MCF 10A (cell line): Measurements from ENCODE around the gene STX1B. TPM values are rescaled to one million over a fixed set of nuclear protein-coding genes. Genes with fewer than 3 reads are reported as not detected.
A peak's percentile ranks its signal among the peaks of the same experiment; 100 is the strongest.
"Not testable (repeated sequence)": the region's sequence is repeated elsewhere in the genome, so short reads cannot be mapped to it uniquely, and the experiment has no call there.

Experiments used
- BruUV-seq: library from RNA; stranded (reverse); fragments of 400-500 nt; replicated peaks from 2 replicates; lab custom pipeline; 2021; lab: Mats Ljungman, UMichigan
- CTCF ChIA-PET: fragments of 300-600 bp; sonication (Branson Sonifier 250); formaldehyde crosslinking; extraction: SDS; loops from one replicate; lab custom pipeline; 2021; ENCODE audit warnings: antibody characterized with exemption, inconsistent platforms; lab: Yijun Ruan, JAX
- POLR2A ChIA-PET: fragments of 300-600, 350-650 bp; sonication (Branson Sonifier 250); formaldehyde crosslinking; extraction: SDS; loops from one replicate; lab custom pipeline; 2020; ENCODE audit warnings: antibody characterized with exemption, inconsistent platforms; lab: Yijun Ruan, JAX
- DNase-seq: peaks from one replicate; pipeline ENCODE4 v3.0.0-alpha.2; 2018; ENCODE audit not compliant: unreplicated experiment
- H3K27ac Mint-ChIP-seq: one replicate; pipeline ENCODE4 v1.8.0; 2022; ENCODE audit warnings: mild to moderate bottlenecking, low read depth, mixed read lengths; ENCODE audit not compliant: unreplicated experiment
- H3K27me3 Mint-ChIP-seq: one replicate; pipeline ENCODE4 v1.8.0; 2022; ENCODE audit warnings: mixed read lengths; ENCODE audit not compliant: insufficient read depth, unreplicated experiment
- H3K36me3 Mint-ChIP-seq: one replicate; pipeline ENCODE4 v1.8.0; 2022; ENCODE audit warnings: mild to moderate bottlenecking, moderate library complexity, mixed read lengths; ENCODE audit not compliant: insufficient read depth, unreplicated experiment
- H3K4me1 Mint-ChIP-seq: one replicate; pipeline ENCODE4 v1.8.0; 2022; ENCODE audit warnings: mixed read lengths; ENCODE audit not compliant: insufficient read depth, unreplicated experiment
- H3K4me3 Mint-ChIP-seq: one replicate; pipeline ENCODE4 v1.8.0; 2022; ENCODE audit warnings: mild to moderate bottlenecking, moderate library complexity, mixed read lengths; ENCODE audit not compliant: unreplicated experiment
- H3K9me3 Mint-ChIP-seq: one replicate; pipeline ENCODE4 v1.8.0; 2022; ENCODE audit warnings: mixed read lengths; ENCODE audit not compliant: unreplicated experiment
- intact Hi-C: fragments of 100-400 bp; cut with micrococcal nuclease; formaldehyde crosslinking; loops from 2 replicates; pipeline ENCODE4 v1.14.1; 2022
- total RNA-seq: library from RNA; stranded (reverse); gene quantifications from 2 replicates; pipeline ENCODE4 v1.2.3, GENCODE V29; 2022
- TF ChIP-seq, protein P1 (sequence below): fragments of 200-600 bp; IDR thresholded peaks from one replicate; pipeline ENCODE4 v1.8.0; 2022; ENCODE audit warnings: antibody characterized with exemption, mild to moderate bottlenecking; ENCODE audit not compliant: unreplicated experiment

The STX1B gene
- total RNA-seq, 1 experiment from 2014 or later = 0.42 TPM

DNA sequence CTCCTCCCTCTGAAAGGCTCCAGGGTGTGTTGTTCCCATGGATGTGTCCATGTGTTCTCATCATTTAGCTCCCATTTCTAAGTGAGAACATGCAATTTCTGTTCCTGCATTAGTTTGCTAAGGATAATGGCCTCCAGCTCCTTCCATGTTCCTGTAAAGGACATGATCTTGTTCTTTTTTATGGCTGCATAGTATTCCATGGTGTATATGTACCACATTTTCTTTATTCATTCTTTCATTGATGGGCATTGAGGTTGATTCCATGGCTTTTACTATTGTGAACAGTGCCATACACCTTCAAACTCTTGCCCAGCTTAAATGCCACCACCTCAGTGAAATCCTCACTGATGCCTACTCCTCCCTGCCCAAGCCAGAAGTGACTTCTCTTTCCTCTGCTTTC lies 66.1 kb downstream of the STX1B start:
- POLR2A ChIA-PET = interaction anchor here (0.6 to 1.0 kb wide), 2 partner anchors 11 to 196 kb away, joined by 3 read pairs; no protein-coding TSS in a partner anchor
- no TSS peak for BruUV-seq

DNA sequence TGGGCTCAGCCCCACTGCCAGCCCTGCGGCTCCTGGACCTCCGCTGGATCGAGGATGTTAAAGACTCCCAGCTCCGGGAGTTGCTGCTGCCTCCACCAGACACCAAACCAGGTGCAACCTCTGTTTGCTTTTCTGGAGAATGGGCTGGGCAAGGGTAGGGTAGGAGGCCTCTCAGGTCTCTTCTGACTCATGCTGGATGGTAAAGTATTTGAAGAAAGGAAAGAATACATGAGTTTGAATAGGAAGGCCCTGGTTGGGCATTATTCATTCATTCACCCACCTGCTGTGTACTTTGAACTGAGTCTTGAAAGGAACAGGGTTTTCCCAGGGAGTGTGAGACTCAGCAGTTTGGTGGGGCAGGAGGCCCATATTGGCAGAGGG lies 68.0 kb downstream of the STX1B start:
- no peak for DNase-seq
- intact Hi-C loops = loop anchor here (1.0 to 10.0 kb wide), 3 partner anchors 19 to 158 kb away; partner anchors contain the start of genes FBXL19 and ZNF629
- Mint-ChIP-seq H3K4me1 (peaks cover 21% of the 10 kb centered on the region), H3K27ac (no peak overlapping the region), H3K27me3 (no peaks in the 10 kb centered on the region), H3K36me3 (peaks cover 63% of the 10 kb centered on the region), H3K4me3 (no peak overlapping the region), H3K9me3 (no peaks in the 10 kb centered on the region)
- TF ChIP-seq, protein P1, sequence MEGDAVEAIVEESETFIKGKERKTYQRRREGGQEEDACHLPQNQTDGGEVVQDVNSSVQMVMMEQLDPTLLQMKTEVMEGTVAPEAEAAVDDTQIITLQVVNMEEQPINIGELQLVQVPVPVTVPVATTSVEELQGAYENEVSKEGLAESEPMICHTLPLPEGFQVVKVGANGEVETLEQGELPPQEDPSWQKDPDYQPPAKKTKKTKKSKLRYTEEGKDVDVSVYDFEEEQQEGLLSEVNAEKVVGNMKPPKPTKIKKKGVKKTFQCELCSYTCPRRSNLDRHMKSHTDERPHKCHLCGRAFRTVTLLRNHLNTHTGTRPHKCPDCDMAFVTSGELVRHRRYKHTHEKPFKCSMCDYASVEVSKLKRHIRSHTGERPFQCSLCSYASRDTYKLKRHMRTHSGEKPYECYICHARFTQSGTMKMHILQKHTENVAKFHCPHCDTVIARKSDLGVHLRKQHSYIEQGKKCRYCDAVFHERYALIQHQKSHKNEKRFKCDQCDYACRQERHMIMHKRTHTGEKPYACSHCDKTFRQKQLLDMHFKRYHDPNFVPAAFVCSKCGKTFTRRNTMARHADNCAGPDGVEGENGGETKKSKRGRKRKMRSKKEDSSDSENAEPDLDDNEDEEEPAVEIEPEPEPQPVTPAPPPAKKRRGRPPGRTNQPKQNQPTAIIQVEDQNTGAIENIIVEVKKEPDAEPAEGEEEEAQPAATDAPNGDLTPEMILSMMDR = no peak
- BruUV-seq = no TSS peak
- POLR2A ChIA-PET = interaction anchor here (0.7 to 3.3 kb wide), 12 partner anchors 7 to 511 kb away, joined by 3 to 34 read pairs (median 5); partner anchors contain the start of genes BCL7C, CTF1, ORAI3 and PHKG2
- CTCF ChIA-PET = interaction anchor here (0.6 to 6.2 kb wide), 34 partner anchors 10 to 510 kb away, joined by 3 to 67 read pairs (median 5); partner anchors contain the start of genes BCL7C and FBXL19

More for the DNA sequence above, 66.1 kb downstream of the STX1B start:
- H3K27me3 Mint-ChIP-seq = no peaks in the 10 kb centered on the region
- peaks cover 53% of the 10 kb centered on the region for H3K36me3 Mint-ChIP-seq
- TF ChIP-seq, protein P1 = no peak
- no peak overlapping the region for H3K4me3 Mint-ChIP-seq
- intact Hi-C loops = loop anchor here (10.0 kb wide), 1 partner anchor 160 kb away; the partner anchor contains the start of gene ZNF629
- CTCF ChIA-PET = interaction anchor here (0.6 to 6.2 kb wide), 6 partner anchors 9 to 199 kb away, joined by 3 to 67 read pairs (median 3); no protein-coding TSS in a partner anchor
- no peak for DNase-seq
- no peaks in the 10 kb centered on the region for H3K9me3 Mint-ChIP-seq
- peaks cover 14% of the 10 kb centered on the region for H3K4me1 Mint-ChIP-seq
- no peak overlapping the region for H3K27ac Mint-ChIP-seq

DNA sequence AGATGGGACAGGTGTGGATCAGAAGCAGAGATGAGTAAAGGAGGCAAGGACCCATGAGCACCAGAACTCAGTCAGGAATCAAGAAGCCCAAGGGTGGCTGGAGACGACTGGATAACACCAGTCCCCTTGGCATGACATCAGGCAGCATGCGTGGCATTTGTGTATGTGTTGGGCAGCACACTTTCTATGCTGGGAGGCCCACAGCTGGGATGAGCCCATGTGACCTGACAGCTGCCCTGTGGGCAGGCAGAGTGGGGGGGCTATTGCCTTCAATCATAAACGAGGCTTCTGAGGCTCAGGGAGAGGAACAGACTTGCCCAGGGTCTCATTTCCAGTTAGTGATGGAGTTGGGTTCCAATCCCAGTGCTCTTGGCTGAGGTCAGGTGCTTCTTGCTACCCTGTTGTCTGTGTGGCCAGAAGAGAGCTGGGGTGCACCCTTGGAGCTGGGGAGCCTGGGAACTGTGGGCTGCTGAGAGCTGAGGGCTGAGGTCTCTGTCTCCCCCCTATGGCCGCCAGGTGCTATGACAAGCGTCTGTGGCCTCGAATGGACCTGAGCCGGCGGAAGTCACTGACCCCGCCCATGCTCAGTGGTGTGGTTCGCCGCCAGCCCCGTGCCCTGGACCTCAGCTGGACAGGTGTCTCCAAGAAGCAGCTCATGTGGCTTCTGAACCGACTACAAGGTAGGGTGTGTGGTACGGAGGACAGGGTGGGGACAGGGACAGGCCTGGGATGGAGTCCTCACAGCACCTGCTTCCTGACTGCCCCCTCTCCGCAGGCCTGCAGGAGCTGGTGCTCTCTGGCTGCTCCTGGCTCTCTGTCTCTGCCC lies 68.6 kb downstream of the STX1B start:
- Mint-ChIP-seq H3K9me3 (no peaks in the 10 kb centered on the region), H3K27me3 (no peaks in the 10 kb centered on the region), H3K4me3 (no peak overlapping the region), H3K4me1 (peaks cover 22% of the 10 kb centered on the region), H3K27ac (peak overlapping the region; percentile 97), H3K36me3 (peaks cover 63% of the 10 kb centered on the region)
- CTCF ChIA-PET = interaction anchor here (0.6 to 6.2 kb wide), 42 partner anchors 9 to 511 kb away, joined by 3 to 67 read pairs (median 4); partner anchors contain the start of genes BCL7C, FBXL19 and PHKG2
- intact Hi-C loops = loop anchor here (1.0 to 10.0 kb wide), 3 partner anchors 19 to 157 kb away; partner anchors contain the start of genes FBXL19 and ZNF629
- BruUV-seq = no TSS peak
- POLR2A ChIA-PET = interaction anchor here (0.7 to 3.3 kb wide), 14 partner anchors 8 to 512 kb away, joined by 3 to 34 read pairs (median 5); partner anchors contain the start of genes BCL7C, CTF1, ORAI3 and PHKG2
- TF ChIP-seq, protein P1 = peak; percentile 84
- peak; percentile 80 for DNase-seq

DNA sequence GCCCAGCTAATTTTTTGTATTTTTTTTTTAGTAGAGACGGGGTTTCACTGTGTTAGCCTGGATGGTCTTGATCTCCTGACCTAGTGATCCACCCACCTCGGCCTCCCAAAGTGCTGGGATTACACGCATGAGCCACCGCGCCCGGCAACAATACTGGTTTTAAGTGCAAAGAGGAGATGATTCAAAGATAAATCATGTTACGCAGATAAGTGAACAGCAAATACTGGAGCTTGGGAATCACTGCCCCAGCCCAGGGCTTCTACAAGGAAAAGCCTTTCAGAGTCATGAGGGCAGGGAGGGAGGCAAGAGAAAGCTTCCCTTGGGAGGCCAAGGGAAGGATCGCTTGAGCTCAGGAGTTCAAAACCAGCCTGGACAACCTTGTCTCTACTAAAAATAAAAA lies 70.9 kb downstream of the STX1B start:
- CTCF ChIA-PET = interaction anchor here (0.6 to 6.2 kb wide), 8 partner anchors 13 to 519 kb away, joined by 3 to 67 read pairs (median 4); no protein-coding TSS in a partner anchor
- intact Hi-C loops, H3K27me3 Mint-ChIP-seq, H3K9me3 Mint-ChIP-seq, BruUV-seq, H3K27ac Mint-ChIP-seq, H3K4me3 Mint-ChIP-seq, DNase-seq: not testable (repeated sequence)
- POLR2A ChIA-PET = interaction anchor here (0.7 to 3.3 kb wide), 13 partner anchors 8 to 520 kb away, joined by 3 to 34 read pairs (median 3); partner anchors contain the start of genes ARMC5 and ORAI3
- Mint-ChIP-seq H3K4me1 (peaks cover 22% of the 10 kb centered on the region), H3K36me3 (peaks cover 62% of the 10 kb centered on the region)

Other genes starting within 250 kb of the STX1B start
- gene CFAP119, start 248.6 kb downstream of the STX1B start, total RNA-seq = 4.8 and 5.2 TPM in 2 replicates
- gene RNF40, start 248.3 kb downstream of the STX1B start, total RNA-seq = 78.0 and 85.0 TPM in 2 replicates
- 10.9 and 14.1 TPM in 2 replicates for gene ZNF629, start 223.4 kb downstream of the STX1B start, total RNA-seq
- 32.0 and 33.9 TPM in 2 replicates for gene BCL7C, start 116.6 kb downstream of the STX1B start, total RNA-seq
- gene CTF1, start 114.0 kb downstream of the STX1B start, total RNA-seq = 3.6 and 4.1 TPM in 2 replicates
- 18.0 and 23.4 TPM in 2 replicates for gene FBXL19, start 87.1 kb downstream of the STX1B start, total RNA-seq
- gene ORAI3, start 61.6 kb downstream of the STX1B start, total RNA-seq = 16.2 and 21.2 TPM in 2 replicates
- gene SETD1A, start 52.9 kb downstream of the STX1B start, total RNA-seq = 15.0 and 15.8 TPM in 2 replicates
- gene HSD3B7, start 25.4 kb downstream of the STX1B start, total RNA-seq = 5.0 and 5.3 TPM in 2 replicates
- gene STX4, start 22.9 kb upstream of the STX1B start, total RNA-seq = 66.7 and 89.2 TPM in 2 replicates
- gene ZNF668, start 63.6 kb upstream of the STX1B start, total RNA-seq = 11.9 and 15.1 TPM in 2 replicates
- 12.6 and 15.2 TPM in 2 replicates for gene ZNF646, start 63.8 kb upstream of the STX1B start, total RNA-seq
- 4.4 and 5.5 TPM in 2 replicates for gene PRSS53, start 78.3 kb upstream of the STX1B start, total RNA-seq
- 64.7 and 66.3 TPM in 2 replicates for gene VKORC1, start 84.2 kb upstream of the STX1B start, total RNA-seq
- gene BCKDK, start 97.7 kb upstream of the STX1B start, total RNA-seq = 31.7 and 41.0 TPM in 2 replicates
- 42.0 and 45.8 TPM in 2 replicates for gene KAT8, start 107.0 kb upstream of the STX1B start, total RNA-seq
- gene PRSS8, start 125.1 kb upstream of the STX1B start, total RNA-seq = 24.6 and 32.6 TPM in 2 replicates
- 0.49 and 1.0 TPM in 2 replicates for gene PRSS36, start 139.4 kb upstream of the STX1B start, total RNA-seq
- 451 and 481 TPM in 2 replicates for gene FUS, start 169.5 kb upstream of the STX1B start, total RNA-seq
- gene PYCARD, start 192.1 kb upstream of the STX1B start, total RNA-seq = 0.47 and 0.76 TPM in 2 replicates
- not detected in 2 replicates for gene TRIM72, start 203.5 kb upstream of the STX1B start, total RNA-seq
- not detected in 2 replicates for gene PYDC1, start 206.5 kb upstream of the STX1B start, total RNA-seq
- gene ITGAM, start 249.3 kb upstream of the STX1B start, total RNA-seq = 0.76 TPM in 1 of 2 replicates, not detected in the other